Epithelial cell of proximal tubule (primary cell): ENCODE data around the gene BCO2. TPM values are rescaled to one million over a fixed set of nuclear protein-coding genes. Genes with fewer than 3 reads are reported as not detected.

Source experiments
- DNase-seq: peaks from one replicate; pipeline ENCODE4 v3.0.0-alpha.2; 2011; ENCODE audit warnings: low read depth
- H3K4me3 ChIP-seq: 2 replicates; pipeline ENCODE4 v1.5.1; 2011; ENCODE audit warnings: low read depth, mild to moderate bottlenecking, low read length
- CTCF ChIP-seq: conservative IDR thresholded peaks from 2 replicates; pipeline ENCODE4 v1.5.1; 2012; ENCODE audit warnings: low read depth, mild to moderate bottlenecking, low read length
- total RNA-seq: library from RNA; depleted of rRNA; stranded (reverse); fragments of >200 nt; gene quantifications from 2 replicates; pipeline ENCODE4 v1.2.3, GENCODE V29; 2015

The BCO2 gene
- total RNA-seq, result 0.29 and 0.52 TPM in 2 replicates

- H3K4me3 ChIP-seq, result peak within 1 kb of the TSS; percentile 42
- no peak for DNase-seq
- peak; percentile 95 for TF ChIP-seq CTCF
Observed at GRCh38 chr11:112174789-112175598, at the start of gene BCO2. Gene BCO2 (plus strand): TSS chr11:112175512. CDS start chr11:112175602, 90 bp downstream.

GRCh38 chr11:112127056-112127455 is 48.3 kb upstream of the BCO2 start:
- DNase-seq, result no peak
- no peak for TF ChIP-seq CTCF
- H3K4me3 ChIP-seq, result no peak overlapping the region

GRCh38 chr11:112128483-112129121 is 46.7 kb upstream of the BCO2 start:
- no peak for DNase-seq
- no peak for TF ChIP-seq CTCF
- H3K4me3 ChIP-seq, result no peak overlapping the region

- no peak for DNase-seq
- TF ChIP-seq CTCF, result no peak
- H3K4me3 ChIP-seq, result no peak overlapping the region
Observed at GRCh38 chr11:112129656-112130055, 45.7 kb upstream of the BCO2 start.

- TF ChIP-seq CTCF, result no peak
- DNase-seq, result no peak
Observed at GRCh38 chr11:112132737-112133136, 42.6 kb upstream of the BCO2 start.

GRCh38 chr11:112134473-112134872 is 40.8 kb upstream of the BCO2 start:
- TF ChIP-seq CTCF, result no peak
- no peak for DNase-seq
- H3K4me3 ChIP-seq, result no peak overlapping the region

More at GRCh38 chr11:112132737-112133136, 42.6 kb upstream of the BCO2 start:
- no peak overlapping the region for H3K4me3 ChIP-seq
